HEK293 (cell line): Measurements from ENCODE around the gene RPS6KA2.

Source experiments
- CTCF ChIA-PET: fragments of 350-600 bp; formaldehyde crosslinking; extraction: SDS; loops from one replicate; lab custom pipeline; 2021; ENCODE audit warnings: antibody characterized with exemption; lab: Yijun Ruan, JAX
- POLR2A ChIA-PET: fragments of 300-600 bp; formaldehyde crosslinking; extraction: SDS; loops from one replicate; lab custom pipeline; 2020; ENCODE audit warnings: antibody characterized with exemption, inconsistent platforms; lab: Yijun Ruan, JAX
- H3K27ac ChIP-seq: fragments of 200-500 bp; sonication (Bioruptor generic); 2 replicates; pipeline ENCODE4 v1.5.1; 2014; ENCODE audit warnings: low read depth, low read length, control low read depth, inconsistent platforms; ENCODE audit errors: extremely low read depth
- H3K36me3 ChIP-seq, 2 experiments: fragments of 200-500 bp in 1 of 2; sonication (Bioruptor generic) in 1 of 2; 1 replicate in 1 of 2; 2 replicates in 1 of 2; pipeline ENCODE4 v1.5.1; 2014 to 2017; ENCODE audit warnings: inconsistent platforms in 2 of 2, low read length in 2 of 2; ENCODE audit not compliant: control insufficient read depth in 2 of 2, insufficient read depth in 1 of 2
- H3K4me1 ChIP-seq: fragments of 200-500 bp; sonication (Bioruptor generic); 2 replicates; pipeline ENCODE4 v1.5.1; 2014; ENCODE audit warnings: mild to moderate bottlenecking, low read length, inconsistent platforms; ENCODE audit not compliant: control insufficient read depth, insufficient read depth
- H3K4me3 ChIP-seq: 2 replicates; pipeline ENCODE4 v1.5.1; 2011; ENCODE audit warnings: low read depth, mild to moderate bottlenecking, control low read depth, low read length, moderate library complexity
- H3K9me3 ChIP-seq: fragments of 200-500 bp; sonication (Bioruptor generic); 2 replicates; pipeline ENCODE4 v1.5.1; 2014; ENCODE audit warnings: low read depth, low read length, inconsistent platforms; ENCODE audit not compliant: control insufficient read depth, insufficient read depth
- EGR2 ChIP-seq: fragments of 450-650 bp; formaldehyde crosslinking; IDR thresholded peaks from 2 replicates; pipeline ENCODE4 v1.5.1; 2016; ENCODE audit warnings: low read depth, missing biosample characterization, missing genetic modification characterization
- GFI1B ChIP-seq: fragments of 450-650 bp; formaldehyde crosslinking; IDR thresholded peaks from 2 replicates; pipeline ENCODE4 v1.5.1; 2016; ENCODE audit warnings: missing biosample characterization, missing genetic modification characterization
- GLI4 ChIP-seq: fragments of 450-650 bp; formaldehyde crosslinking; IDR thresholded peaks from 2 replicates; pipeline ENCODE4 v1.5.1; 2016; ENCODE audit warnings: missing biosample characterization, missing genetic modification characterization
- GLIS1 ChIP-seq: fragments of 450-650 bp; formaldehyde crosslinking; IDR thresholded peaks from 2 replicates; pipeline ENCODE4 v1.5.1; 2016; ENCODE audit warnings: missing biosample characterization, missing genetic modification characterization
- KLF1 ChIP-seq: fragments of 450-650 bp; formaldehyde crosslinking; IDR thresholded peaks from 2 replicates; pipeline ENCODE4 v1.5.1; 2016; ENCODE audit warnings: missing biosample characterization, missing genetic modification characterization
- KLF9 ChIP-seq: fragments of 450-650 bp; formaldehyde crosslinking; IDR thresholded peaks from 2 replicates; pipeline ENCODE4 v1.5.1; 2016; ENCODE audit warnings: missing biosample characterization, missing genetic modification characterization, low read depth
- MEIS1 ChIP-seq: sonication (generic); formaldehyde crosslinking; IDR thresholded peaks from 2 replicates; pipeline ENCODE4 v1.8.1; 2022; ENCODE audit warnings: missing genetic modification reagents, mild to moderate bottlenecking, borderline replicate concordance
- OVOL3 ChIP-seq: fragments of 450-650 bp; formaldehyde crosslinking; IDR thresholded peaks from 2 replicates; pipeline ENCODE4 v1.5.1; 2016; ENCODE audit warnings: missing biosample characterization, missing genetic modification characterization
- SALL2 ChIP-seq: fragments of 450-650 bp; formaldehyde crosslinking; IDR thresholded peaks from 2 replicates; pipeline ENCODE4 v1.5.0; 2017; ENCODE audit warnings: missing biosample characterization, mild to moderate bottlenecking, missing genetic modification characterization, borderline replicate concordance
- TCF7L2 ChIP-seq: IDR thresholded peaks from 2 replicates; pipeline ENCODE4 v1.6.1; 2011; ENCODE audit warnings: low read depth, mild to moderate bottlenecking, inconsistent platforms, low read length, moderate library complexity, borderline replicate concordance
- ZBTB8A ChIP-seq: fragments of 450-650 bp; formaldehyde crosslinking; IDR thresholded peaks from 2 replicates; pipeline ENCODE4 v1.5.1; 2016; ENCODE audit warnings: missing biosample characterization, missing genetic modification characterization
- ZEB2 ChIP-seq: fragments of 450-650 bp; formaldehyde crosslinking; IDR thresholded peaks from 2 replicates; pipeline ENCODE4 v1.5.1; 2016; ENCODE audit warnings: missing biosample characterization, missing genetic modification characterization
- ZFHX2 ChIP-seq: fragments of 450-650 bp; formaldehyde crosslinking; conservative IDR thresholded peaks from 2 replicates; pipeline ENCODE4 v1.5.1; 2016; ENCODE audit warnings: missing biosample characterization, missing genetic modification characterization
- ZIC2 ChIP-seq: fragments of 450-650 bp; formaldehyde crosslinking; IDR thresholded peaks from 2 replicates; pipeline ENCODE4 v1.5.1; 2016; ENCODE audit warnings: missing biosample characterization, missing genetic modification characterization
- ZNF175 ChIP-seq: fragments of 450-650 bp; formaldehyde crosslinking; IDR thresholded peaks from 2 replicates; pipeline ENCODE4 v1.5.1; 2016; ENCODE audit warnings: missing biosample characterization, missing genetic modification characterization
- ZNF211 ChIP-seq: fragments of 450-650 bp; formaldehyde crosslinking; IDR thresholded peaks from 2 replicates; pipeline ENCODE4 v1.5.1; 2016; ENCODE audit warnings: low read depth, missing biosample characterization, missing genetic modification characterization
- ZNF324 ChIP-seq: fragments of 450-650 bp; formaldehyde crosslinking; IDR thresholded peaks from 2 replicates; pipeline ENCODE4 v1.5.1; 2016; ENCODE audit warnings: missing biosample characterization, missing genetic modification characterization
- ZNF394 ChIP-seq: fragments of 450-650 bp; formaldehyde crosslinking; IDR thresholded peaks from 2 replicates; pipeline ENCODE4 v1.5.1; 2016; ENCODE audit warnings: missing biosample characterization, missing genetic modification characterization, mild to moderate bottlenecking, moderate library complexity, borderline replicate concordance
- ZNF530 ChIP-seq: fragments of 450-650 bp; formaldehyde crosslinking; IDR thresholded peaks from 2 replicates; pipeline ENCODE4 v1.5.1; 2016; ENCODE audit warnings: low read depth, missing biosample characterization, missing genetic modification characterization
- ZNF548 ChIP-seq: fragments of 450-650 bp; formaldehyde crosslinking; IDR thresholded peaks from 2 replicates; pipeline ENCODE4 v1.5.1; 2016; ENCODE audit warnings: missing biosample characterization, missing genetic modification characterization
- ZNF654 ChIP-seq: fragments of 450-650 bp; formaldehyde crosslinking; IDR thresholded peaks from 2 replicates; pipeline ENCODE4 v1.5.1; 2016; ENCODE audit warnings: low read depth, missing biosample characterization, missing genetic modification characterization
- ZNF677 ChIP-seq: fragments of 450-650 bp; IDR thresholded peaks from 2 replicates; pipeline ENCODE4 v1.5.0; 2018; ENCODE audit warnings: missing biosample characterization, mild to moderate bottlenecking, missing genetic modification characterization, moderate library complexity
- ZNF830 ChIP-seq: fragments of 450-650 bp; IDR thresholded peaks from 2 replicates; pipeline ENCODE4 v1.5.0; 2018; ENCODE audit warnings: missing biosample characterization, missing genetic modification characterization, low read depth, mild to moderate bottlenecking, moderate library complexity
- ZXDB ChIP-seq: fragments of 450-650 bp; formaldehyde crosslinking; IDR thresholded peaks from 2 replicates; pipeline ENCODE4 v1.5.1; 2016; ENCODE audit warnings: missing biosample characterization, missing genetic modification characterization
- TF ChIP-seq, protein P1 (sequence below): fragments of 450-650 bp; formaldehyde crosslinking; IDR thresholded peaks from 2 replicates; pipeline ENCODE4 v1.5.1; 2016; ENCODE audit warnings: missing biosample characterization, missing genetic modification characterization
- TF ChIP-seq, protein P2 (sequence below): sonication (generic); formaldehyde crosslinking; IDR thresholded peaks from 2 replicates; pipeline ENCODE4 v1.8.1; 2022; ENCODE audit warnings: mild to moderate bottlenecking, moderate library complexity, missing genetic modification reagents
- TF ChIP-seq, protein P3 (sequence below): fragments of 450-650 bp; formaldehyde crosslinking; IDR thresholded peaks from 2 replicates; pipeline ENCODE4 v1.5.1; 2016; ENCODE audit warnings: missing biosample characterization, missing genetic modification characterization
- TF ChIP-seq, protein P4 (sequence below): fragments of 450-650 bp; formaldehyde crosslinking; IDR thresholded peaks from 2 replicates; pipeline ENCODE4 v1.5.1; 2017; ENCODE audit warnings: missing biosample characterization, missing genetic modification characterization

RPS6KA2 gene

DNA sequence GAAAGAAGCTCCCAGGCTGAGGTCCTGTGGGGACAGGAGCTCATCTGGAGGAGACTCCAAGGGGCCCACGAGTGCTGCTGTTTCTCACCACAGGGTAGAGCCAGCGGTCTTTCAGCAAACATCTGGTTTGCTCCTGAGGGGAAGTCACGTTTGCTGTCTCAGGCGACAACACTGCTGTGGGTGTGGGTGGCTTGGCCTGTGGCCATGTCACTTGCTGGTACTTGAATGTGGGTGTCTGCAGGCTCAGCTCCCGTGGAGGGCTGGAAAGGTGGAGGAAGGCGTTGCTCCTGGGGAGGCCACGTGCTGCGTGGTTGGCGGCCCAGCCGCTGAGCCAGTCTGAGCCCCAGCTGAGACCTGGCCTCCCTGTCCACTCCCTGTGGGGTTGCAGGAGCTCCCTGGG is 191.5 kb downstream of the RPS6KA2 start (continued):
- TF ChIP-seq ZNF677 (tag by site-specific recombination) (no peak), ZEB2 (tag by site-specific recombination) (no peak), OVOL3 (tag by site-specific recombination) (no peak), ZNF548 (tag by site-specific recombination) (no peak), KLF1 (tag by site-specific recombination) (no peak), ZIC2 (tag by site-specific recombination) (peak; percentile 78)

DNA sequence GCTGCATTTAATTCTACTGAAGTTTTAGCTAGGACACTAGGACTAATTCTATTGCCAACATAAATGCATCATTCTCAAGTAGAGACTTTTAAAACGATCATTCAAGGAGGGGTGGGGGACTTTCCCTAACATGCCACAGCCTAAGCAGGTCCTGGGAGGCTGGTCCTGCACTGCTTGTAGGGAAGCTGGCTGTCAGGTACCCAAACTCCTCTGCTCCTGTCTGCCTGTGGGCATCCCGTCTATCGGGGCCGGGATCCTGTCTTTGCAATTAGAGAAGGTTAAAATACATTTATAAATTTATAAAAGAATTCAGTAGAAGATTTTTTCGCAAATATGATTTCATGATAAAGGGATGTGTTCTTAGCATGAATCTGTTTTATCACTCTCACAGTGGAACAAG is 192.7 kb downstream of the RPS6KA2 start:
- no peaks in the 10 kb centered on the region for H3K4me1 ChIP-seq
- POLR2A ChIA-PET = no interaction called here
- H3K27ac ChIP-seq = no peak overlapping the region
- TF ChIP-seq, protein P1, sequence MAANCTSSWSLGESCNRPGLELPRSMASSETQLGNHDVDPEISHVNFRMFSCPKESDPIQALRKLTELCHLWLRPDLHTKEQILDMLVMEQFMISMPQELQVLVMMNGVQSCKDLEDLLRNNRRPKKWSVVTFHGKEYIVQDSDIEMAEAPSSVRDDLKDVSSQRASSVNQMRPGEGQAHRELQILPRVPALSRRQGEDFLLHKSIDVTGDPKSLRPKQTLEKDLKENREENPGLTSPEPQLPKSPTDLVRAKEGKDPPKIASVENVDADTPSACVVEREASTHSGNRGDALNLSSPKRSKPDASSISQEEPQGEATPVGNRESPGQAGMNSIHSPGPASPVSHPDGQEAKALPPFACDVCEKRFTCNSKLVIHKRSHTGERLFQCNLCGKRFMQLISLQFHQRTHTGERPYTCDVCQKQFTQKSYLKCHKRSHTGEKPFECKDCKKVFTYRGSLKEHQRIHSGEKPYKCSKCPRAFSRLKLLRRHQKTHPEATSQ (tag by site-specific recombination) = no peak
- TF ChIP-seq ZNF175 (tag by site-specific recombination) (no peak), TCF7L2 (no peak), ZNF530 (tag by site-specific recombination) (no peak), MEIS1 (CRISPR knock-in tag) (no peak), GLI4 (tag by site-specific recombination) (no peak), ZNF324 (tag by site-specific recombination) (no peak), ZFHX2 (tag by site-specific recombination) (no peak), GFI1B (tag by site-specific recombination) (no peak), ZNF830 (tag by site-specific recombination) (no peak), ZBTB8A (no peak), SALL2 (no peak)
- TF ChIP-seq, protein P2, sequence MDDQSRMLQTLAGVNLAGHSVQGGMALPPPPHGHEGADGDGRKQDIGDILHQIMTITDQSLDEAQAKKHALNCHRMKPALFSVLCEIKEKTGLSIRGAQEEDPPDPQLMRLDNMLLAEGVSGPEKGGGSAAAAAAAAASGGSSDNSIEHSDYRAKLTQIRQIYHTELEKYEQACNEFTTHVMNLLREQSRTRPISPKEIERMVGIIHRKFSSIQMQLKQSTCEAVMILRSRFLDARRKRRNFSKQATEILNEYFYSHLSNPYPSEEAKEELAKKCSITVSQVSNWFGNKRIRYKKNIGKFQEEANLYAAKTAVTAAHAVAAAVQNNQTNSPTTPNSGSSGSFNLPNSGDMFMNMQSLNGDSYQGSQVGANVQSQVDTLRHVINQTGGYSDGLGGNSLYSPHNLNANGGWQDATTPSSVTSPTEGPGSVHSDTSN (CRISPR knock-in tag) = no peak
- TF ChIP-seq, protein P3, sequence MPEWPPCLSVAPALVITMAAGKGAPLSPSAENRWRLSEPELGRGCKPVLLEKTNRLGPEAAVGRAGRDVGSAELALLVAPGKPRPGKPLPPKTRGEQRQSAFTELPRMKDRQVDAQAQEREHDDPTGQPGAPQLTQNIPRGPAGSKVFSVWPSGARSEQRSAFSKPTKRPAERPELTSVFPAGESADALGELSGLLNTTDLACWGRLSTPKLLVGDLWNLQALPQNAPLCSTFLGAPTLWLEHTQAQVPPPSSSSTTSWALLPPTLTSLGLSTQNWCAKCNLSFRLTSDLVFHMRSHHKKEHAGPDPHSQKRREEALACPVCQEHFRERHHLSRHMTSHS (tag by site-specific recombination) = no peak
- no peaks in the 10 kb centered on the region for H3K9me3 ChIP-seq
- CTCF ChIA-PET = interaction anchor here (3.0 kb wide), 1 partner anchor 121 kb away, joined by 9 read pairs; no protein-coding TSS in a partner anchor
- H3K4me3 ChIP-seq = no peak overlapping the region
- peaks cover 0 to 2% of the 10 kb centered on the region in 2 experiments; a peak in 2 of 3 replicates for H3K36me3 ChIP-seq

DNA sequence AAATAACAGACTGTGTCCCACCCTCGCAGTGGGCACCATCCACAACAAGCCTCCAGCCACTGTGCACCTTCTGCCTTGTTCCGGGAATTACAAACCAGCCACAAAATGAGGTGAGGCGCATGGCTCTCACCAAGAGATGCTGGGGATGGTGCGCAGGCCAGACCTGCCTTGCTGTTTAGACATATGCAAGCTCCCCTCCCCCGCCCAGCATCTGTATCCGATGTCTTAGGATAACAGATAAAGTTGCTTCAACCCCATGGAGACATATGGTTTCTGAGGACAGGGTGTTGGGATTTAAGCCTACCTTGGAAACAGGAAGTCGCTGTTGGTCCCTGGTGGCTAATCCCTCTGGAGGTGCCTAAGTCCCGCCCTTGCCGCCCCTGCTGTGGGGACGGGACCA is 194.0 kb downstream of the RPS6KA2 start:
- TF ChIP-seq ZNF211 (tag by site-specific recombination) (no peak), KLF9 (no peak), GLIS1 (tag by site-specific recombination) (no peak), ZXDB (no peak), EGR2 (tag by site-specific recombination) (peak; percentile 41; the same call in 1 of the 2 replicates), ZEB2 (tag by site-specific recombination) (no peak), ZFHX2 (tag by site-specific recombination) (peak; percentile 39), ZNF654 (tag by site-specific recombination) (no peak), ZNF394 (tag by site-specific recombination) (no peak)
- TF ChIP-seq, protein P4, sequence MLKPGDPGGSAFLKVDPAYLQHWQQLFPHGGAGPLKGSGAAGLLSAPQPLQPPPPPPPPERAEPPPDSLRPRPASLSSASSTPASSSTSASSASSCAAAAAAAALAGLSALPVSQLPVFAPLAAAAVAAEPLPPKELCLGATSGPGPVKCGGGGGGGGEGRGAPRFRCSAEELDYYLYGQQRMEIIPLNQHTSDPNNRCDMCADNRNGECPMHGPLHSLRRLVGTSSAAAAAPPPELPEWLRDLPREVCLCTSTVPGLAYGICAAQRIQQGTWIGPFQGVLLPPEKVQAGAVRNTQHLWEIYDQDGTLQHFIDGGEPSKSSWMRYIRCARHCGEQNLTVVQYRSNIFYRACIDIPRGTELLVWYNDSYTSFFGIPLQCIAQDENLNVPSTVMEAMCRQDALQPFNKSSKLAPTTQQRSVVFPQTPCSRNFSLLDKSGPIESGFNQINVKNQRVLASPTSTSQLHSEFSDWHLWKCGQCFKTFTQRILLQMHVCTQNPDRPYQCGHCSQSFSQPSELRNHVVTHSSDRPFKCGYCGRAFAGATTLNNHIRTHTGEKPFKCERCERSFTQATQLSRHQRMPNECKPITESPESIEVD (tag by site-specific recombination) = no peak
- Histone ChIP-seq H3K36me3 (peaks cover 0 to 2% of the 10 kb centered on the region in 2 experiments; a peak in 2 of 3 replicates), H3K9me3 (no peaks in the 10 kb centered on the region), H3K27ac (no peak overlapping the region), H3K4me3 (no peak overlapping the region), H3K4me1 (no peaks in the 10 kb centered on the region)
- POLR2A ChIA-PET = no interaction called here
- CTCF ChIA-PET = interaction anchor here (3.0 kb wide), 1 partner anchor 120 kb away, joined by 9 read pairs; no protein-coding TSS in a partner anchor
